Neural cell (in vitro differentiated cells): ENCODE results near the gene RBBP8NL. TPM values are rescaled to one million over a fixed set of nuclear protein-coding genes. Genes with fewer than 3 reads are reported as not detected.

Experiments
- H2AFZ ChIP-seq: fragments of 200-600, 300-800 bp; sonication (generic), shearing (Covaris generic); 2 replicates; pipeline ENCODE4 v1.6.0; 2014; ENCODE audit warnings: low read depth, mild to moderate bottlenecking, antibody characterized with exemption, low read length, moderate library complexity
- H3F3A ChIP-seq: fragments of 200-600 bp; shearing (Covaris generic); 2 replicates; pipeline ENCODE4 v1.6.1; 2016; ENCODE audit warnings: mild to moderate bottlenecking, moderate library complexity, mixed read lengths, antibody characterized with exemption, low read length; ENCODE audit not compliant: insufficient read depth, poor library complexity, severe bottlenecking
- H3K27ac ChIP-seq: fragments of 200-600, 300-800 bp; sonication (generic), shearing (Covaris generic); 2 replicates; pipeline ENCODE4 v1.5.1; 2014; ENCODE audit warnings: mild to moderate bottlenecking, low read length, moderate library complexity
- H3K27me3 ChIP-seq: fragments of 300-800, 200-600 bp; sonication (generic), shearing (Covaris generic); 2 replicates; pipeline ENCODE4 v1.6.0; 2014; ENCODE audit warnings: mild to moderate bottlenecking, low read depth, low read length, moderate library complexity; ENCODE audit not compliant: insufficient read depth
- H3K36me3 ChIP-seq: fragments of 300-800, 200-600 bp; sonication (generic), shearing (Covaris generic); 2 replicates; pipeline ENCODE4 v1.5.1; 2014; ENCODE audit warnings: mild to moderate bottlenecking, antibody characterized with exemption, low read length, moderate library complexity; ENCODE audit not compliant: insufficient read depth
- H3K4me2 ChIP-seq: fragments of 300-800, 200-600 bp; sonication (generic), shearing (Covaris generic); 2 replicates; pipeline ENCODE4 v1.6.0; 2014; ENCODE audit warnings: mild to moderate bottlenecking, low read length
- H3K4me3 ChIP-seq: fragments of 300-800, 200-600 bp; sonication (generic), shearing (Covaris generic); 2 replicates; pipeline ENCODE4 v1.5.1; 2014; ENCODE audit warnings: mild to moderate bottlenecking, low read length, moderate library complexity
- H3K79me2 ChIP-seq: fragments of 200-600 bp; shearing (Covaris generic); replicated peaks from 2 replicates; pipeline ENCODE4 v1.6.0; 2014; ENCODE audit warnings: mild to moderate bottlenecking, low read length, moderate library complexity; ENCODE audit not compliant: insufficient read depth
- H3K9ac ChIP-seq: fragments of 300-800, 200-600 bp; sonication (generic), shearing (Covaris generic); 2 replicates; pipeline ENCODE4 v1.6.1; 2016; ENCODE audit warnings: mild to moderate bottlenecking, low read length, mixed read lengths
- H3K9me2 ChIP-seq: fragments of 200-600 bp; shearing (Covaris generic); 2 replicates; pipeline ENCODE4 v1.6.1; 2016; ENCODE audit warnings: mild to moderate bottlenecking, low read length, mixed read lengths; ENCODE audit not compliant: insufficient read depth
- H3K9me3 ChIP-seq: fragments of 200-600, 300-800 bp; sonication (generic), shearing (Covaris generic); 2 replicates; pipeline ENCODE4 v1.6.1; 2016; ENCODE audit warnings: mild to moderate bottlenecking, mixed run types, low read length, moderate library complexity, mixed read lengths
- H4K20me1 ChIP-seq: fragments of 200-600 bp; shearing (Covaris generic); 2 replicates; pipeline ENCODE4 v1.6.1; 2016; ENCODE audit warnings: mild to moderate bottlenecking, mixed run types; ENCODE audit not compliant: insufficient read depth
- CTCF ChIP-seq: fragments of 450-650 bp; IDR thresholded peaks from 2 replicates; pipeline ENCODE4 v1.5.1; 2014; ENCODE audit warnings: antibody characterized with exemption, mild to moderate bottlenecking, moderate library complexity; ENCODE audit not compliant: poor library complexity, severe bottlenecking
- EP300 ChIP-seq: fragments of 450-650 bp; conservative IDR thresholded peaks from 2 replicates; pipeline ENCODE4 v1.6.1; 2014; ENCODE audit warnings: antibody characterized with exemption, mild to moderate bottlenecking, moderate library complexity; ENCODE audit not compliant: poor library complexity, severe bottlenecking
- EZH2 ChIP-seq: fragments of 200-600, 300-800 bp; shearing (Covaris generic), sonication (generic); IDR thresholded peaks from 2 replicates; pipeline ENCODE4 v1.6.1; 2014; ENCODE audit warnings: antibody characterized with exemption, low read length, borderline replicate concordance, mild to moderate bottlenecking; ENCODE audit not compliant: insufficient read depth, poor library complexity, severe bottlenecking
- MXI1 ChIP-seq: fragments of 450-650 bp; conservative IDR thresholded peaks from 2 replicates; pipeline ENCODE4 v1.6.1; 2014; ENCODE audit warnings: antibody characterized with exemption, mild to moderate bottlenecking; ENCODE audit not compliant: poor library complexity, severe bottlenecking
- POLR2AphosphoS5 ChIP-seq: IDR thresholded peaks from 2 replicates; pipeline ENCODE4 v1.6.1; 2012
- RAD21 ChIP-seq: fragments of 450-650 bp; conservative IDR thresholded peaks from 2 replicates; pipeline ENCODE4 v1.6.1; 2014; ENCODE audit warnings: antibody characterized with exemption, mild to moderate bottlenecking, moderate library complexity
- REST ChIP-seq: IDR thresholded peaks from 2 replicates; pipeline ENCODE4 v1.6.1; 2012; ENCODE audit warnings: borderline replicate concordance
- SMC3 ChIP-seq: fragments of 450-650 bp; conservative IDR thresholded peaks from 2 replicates; pipeline ENCODE4 v1.6.1; 2014; ENCODE audit warnings: antibody characterized with exemption, mild to moderate bottlenecking, moderate library complexity; ENCODE audit not compliant: poor library complexity
- TAF1 ChIP-seq: IDR thresholded peaks from 2 replicates; pipeline ENCODE4 v1.6.1; 2012; ENCODE audit warnings: low read depth
- polyA plus RNA-seq: library from polyadenylated mRNA; depleted of rRNA; stranded (reverse); fragments of >200 nt; gene quantifications from 2 replicates; pipeline ENCODE4 v1.2.3, GENCODE V29; 2014

RBBP8NL gene
- polyA plus RNA-seq, 1 donor from 2014 or later: not detected

DNA sequence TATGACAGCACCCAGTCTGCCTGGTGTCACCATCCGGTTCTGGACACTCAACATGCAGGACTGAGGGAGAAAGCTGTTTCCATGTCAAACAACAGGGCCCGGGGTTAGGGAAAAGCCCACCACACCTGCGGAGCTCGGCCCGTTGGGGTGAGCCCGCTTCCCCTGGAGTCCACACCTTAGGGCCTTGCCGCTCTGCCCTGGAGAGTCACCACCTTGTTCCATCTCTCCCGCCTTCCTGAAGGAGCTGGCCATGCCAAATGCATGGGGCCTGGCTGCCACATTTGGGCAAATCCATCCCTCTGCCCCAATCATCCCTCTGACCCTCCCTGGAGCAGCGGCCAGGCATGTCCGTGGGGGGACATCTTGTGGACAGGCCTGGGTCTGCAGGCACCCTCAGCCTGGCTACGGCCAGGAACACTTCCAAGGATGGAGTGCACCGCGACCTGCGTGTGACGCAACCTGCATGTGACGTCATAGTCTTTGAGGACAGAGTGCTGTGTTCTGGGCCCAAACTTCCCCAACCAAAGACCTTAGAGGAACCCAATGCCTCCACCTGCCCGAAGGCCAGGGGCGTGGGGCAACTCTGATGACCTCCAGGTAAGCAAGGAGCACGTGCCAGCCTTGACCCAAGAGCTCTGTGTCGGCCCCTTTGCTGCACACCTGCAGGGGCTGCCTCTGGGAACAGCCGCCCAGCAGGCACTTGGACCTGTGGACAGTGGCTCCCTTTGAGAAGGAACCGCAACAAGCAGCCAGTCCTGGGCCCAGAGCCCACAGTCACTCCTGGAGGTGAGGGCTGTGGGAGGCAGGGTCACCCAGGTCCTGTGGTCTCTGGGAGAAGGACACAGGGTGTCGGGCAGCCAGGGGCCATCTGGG is 22.0 kb downstream of the RBBP8NL start:
- H2AFZ ChIP-seq: no peak overlapping the region
- TF ChIP-seq SMC3 (no peak), CTCF (peak; percentile 40)
- no peaks in the 10 kb centered on the region for H3K36me3 ChIP-seq
- no peaks in the 10 kb centered on the region for H3K9me3 ChIP-seq
- no peaks in the 10 kb centered on the region for H3K9me2 ChIP-seq
- peaks cover 9% of the 10 kb centered on the region for H3K79me2 ChIP-seq
- no peaks in the 10 kb centered on the region for H4K20me1 ChIP-seq
- H3K27ac ChIP-seq: no peak overlapping the region
- peak overlapping the region; percentile 73 for H3K4me2 ChIP-seq
- no peaks in the 10 kb centered on the region for H3F3A ChIP-seq
- H3K27me3 ChIP-seq: no peaks in the 10 kb centered on the region
- peak overlapping the region; percentile 93 for H3K4me3 ChIP-seq
- peak overlapping the region; percentile 83 for H3K9ac ChIP-seq

- H2AFZ ChIP-seq: no peak overlapping the region
- H3K4me2 ChIP-seq: no peak overlapping the region
- H3K9ac ChIP-seq: no peak overlapping the region
- no peaks in the 10 kb centered on the region for H4K20me1 ChIP-seq
- H3K79me2 ChIP-seq: peaks cover 9% of the 10 kb centered on the region
- peak overlapping the region; percentile 93 for H3K4me3 ChIP-seq
- H3K27ac ChIP-seq: no peak overlapping the region
- H3K9me2 ChIP-seq: no peaks in the 10 kb centered on the region
- H3F3A ChIP-seq: no peaks in the 10 kb centered on the region
- H3K36me3 ChIP-seq: no peaks in the 10 kb centered on the region
- no peaks in the 10 kb centered on the region for H3K27me3 ChIP-seq
- H3K9me3 ChIP-seq: no peaks in the 10 kb centered on the region
- TF ChIP-seq REST (no peak), MXI1 (no peak), TAF1 (no peak), POLR2AphosphoS5 (no peak), EP300 (no peak)
Observed at GRCh38 chr20:62404761-62405107, 22.6 kb downstream of the RBBP8NL start.

GRCh38 chr20:62404112-62404665 is 23.1 kb downstream of the RBBP8NL start:
- H3K27ac ChIP-seq: no peak overlapping the region
- H3K36me3 ChIP-seq: no peaks in the 10 kb centered on the region
- peaks cover 9% of the 10 kb centered on the region for H3K79me2 ChIP-seq
- no peak overlapping the region for H3K9ac ChIP-seq
- H3K27me3 ChIP-seq: no peaks in the 10 kb centered on the region
- no peaks in the 10 kb centered on the region for H3K9me2 ChIP-seq
- H3K4me2 ChIP-seq: no peak overlapping the region
- no peak overlapping the region for H2AFZ ChIP-seq
- no peaks in the 10 kb centered on the region for H3K9me3 ChIP-seq
- H3F3A ChIP-seq: no peaks in the 10 kb centered on the region
- H3K4me3 ChIP-seq: peak overlapping the region; percentile 93
- H4K20me1 ChIP-seq: no peaks in the 10 kb centered on the region
- TF ChIP-seq CTCF (no peak), SMC3 (no peak), EP300 (no peak), TAF1 (no peak), EZH2 (no peak), REST (no peak), RAD21 (no peak), MXI1 (no peak)
